ENCODE data around the gene ITGA8.
"Not testable (repeated sequence)": the region's sequence is repeated elsewhere in the genome, so short reads cannot be mapped to it uniquely, and the experiment has no call there.

Gene ITGA8

DNA sequence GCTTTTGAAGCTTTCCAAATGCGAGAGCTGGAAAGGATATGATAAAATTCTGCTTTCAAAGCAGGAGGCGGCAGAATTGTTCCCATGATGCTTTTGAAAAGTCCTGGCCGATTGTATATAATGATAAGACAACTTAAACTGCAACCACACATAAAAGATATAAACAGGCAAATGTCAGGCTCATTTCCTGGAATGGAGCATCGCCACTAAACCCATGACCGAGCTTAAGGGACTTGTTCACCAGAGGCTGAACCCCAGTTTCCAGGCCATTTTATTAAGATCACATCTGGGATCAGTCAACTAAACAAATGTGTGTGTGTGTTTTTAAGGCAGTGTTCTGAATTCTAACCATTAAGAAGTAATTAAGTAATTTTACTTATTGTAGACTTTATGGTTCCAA lies 131.6 kb downstream of the ITGA8 start:
- no peak overlapping the region for H3K9ac ChIP-seq (ENCODE audit: low read length)
- no peaks in the 10 kb centered on the region for H3K36me3 ChIP-seq (ENCODE audit: control insufficient read depth, insufficient read depth, low read length)
- H3K4me1 ChIP-seq (ENCODE audit: control insufficient read depth, insufficient read depth, low read length) = no peaks in the 10 kb centered on the region
- H3K4me3 ChIP-seq (ENCODE audit: low read length) = no peak overlapping the region
- H3K27ac ChIP-seq (ENCODE audit: low read depth, low read length) = no peak overlapping the region
- no peaks in the 10 kb centered on the region for H3K27me3 ChIP-seq (ENCODE audit: control insufficient read depth, insufficient read depth, low read length)

DNA sequence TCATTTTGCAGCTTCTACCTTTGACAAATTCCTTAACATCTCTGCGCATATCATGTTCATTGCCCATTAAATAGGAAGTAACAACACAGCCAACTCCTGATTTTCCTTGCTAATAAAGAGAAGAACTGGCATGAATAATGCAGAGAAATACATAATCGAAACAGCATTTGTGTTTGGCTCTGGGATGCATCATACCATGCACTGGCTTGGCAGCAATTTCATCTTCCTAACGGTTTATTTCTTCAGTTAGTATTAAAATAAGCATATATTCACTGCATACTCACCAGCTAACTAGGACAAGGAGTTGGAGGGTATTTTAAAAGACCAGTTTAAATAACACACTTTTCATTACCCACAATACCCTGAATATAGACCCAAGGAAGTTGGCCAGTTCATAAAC lies 132.5 kb downstream of the ITGA8 start:
- H3K4me1 ChIP-seq (ENCODE audit: control insufficient read depth, insufficient read depth, low read length) = no peaks in the 10 kb centered on the region
- no peak overlapping the region for H3K4me3 ChIP-seq (ENCODE audit: low read length)
- H3K36me3 ChIP-seq (ENCODE audit: control insufficient read depth, insufficient read depth, low read length) = no peaks in the 10 kb centered on the region
- no peak overlapping the region for H3K9ac ChIP-seq (ENCODE audit: low read length)
- no peaks in the 10 kb centered on the region for H3K27me3 ChIP-seq (ENCODE audit: control insufficient read depth, insufficient read depth, low read length)
- no peak overlapping the region for H3K27ac ChIP-seq (ENCODE audit: low read depth, low read length)

DNA sequence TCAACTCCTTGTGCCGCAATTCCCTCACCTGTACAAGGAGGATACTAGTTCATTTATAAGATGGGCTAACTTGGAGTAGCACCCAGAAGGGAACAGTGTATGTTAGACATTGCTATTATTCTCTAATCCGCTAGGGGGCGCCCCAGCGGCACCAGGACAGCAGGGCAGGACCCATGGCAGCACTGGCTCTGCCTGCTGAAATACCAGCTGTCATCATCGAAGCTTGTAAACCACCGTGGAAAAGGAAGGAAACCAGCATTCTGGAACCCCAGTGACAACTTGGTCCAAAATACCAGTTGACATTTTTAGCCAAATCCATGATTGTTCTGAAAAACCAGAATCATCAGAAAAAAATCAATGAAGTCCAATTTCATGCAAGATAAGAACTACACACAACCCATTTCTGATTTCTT lies 134.4 kb downstream of the ITGA8 start:
- H3K27me3 ChIP-seq (ENCODE audit: control insufficient read depth, insufficient read depth, low read length) = no peaks in the 10 kb centered on the region
- H3K9ac ChIP-seq (ENCODE audit: low read length) = no peak overlapping the region
- H3K4me1 ChIP-seq (ENCODE audit: control insufficient read depth, insufficient read depth, low read length) = no peaks in the 10 kb centered on the region
- H3K4me3 ChIP-seq (ENCODE audit: low read length) = no peak overlapping the region
- no peak overlapping the region for H3K27ac ChIP-seq (ENCODE audit: low read depth, low read length)
- H3K36me3 ChIP-seq (ENCODE audit: control insufficient read depth, insufficient read depth, low read length) = no peaks in the 10 kb centered on the region

DNA sequence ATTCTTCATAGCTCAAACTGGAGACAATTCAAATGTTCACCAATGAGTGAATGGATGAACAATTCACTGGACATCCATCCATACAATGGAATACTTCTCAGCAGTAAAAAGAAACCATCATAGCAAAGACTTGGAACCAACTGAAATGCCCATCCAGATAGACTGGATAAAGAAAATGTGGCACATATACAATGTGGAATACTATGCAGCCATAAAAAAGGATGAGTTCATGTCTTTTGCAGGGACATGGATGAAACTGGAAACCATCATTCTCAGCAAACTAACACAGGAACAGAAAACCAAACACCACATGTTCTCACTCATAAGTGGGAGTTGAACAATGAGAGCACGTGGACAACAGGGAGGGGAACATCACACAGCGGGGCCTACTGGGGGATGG lies 136.8 kb downstream of the ITGA8 start:
- H3K36me3 ChIP-seq (ENCODE audit: control insufficient read depth, insufficient read depth, low read length); H3K4me3 ChIP-seq (ENCODE audit: low read length); H3K27me3 ChIP-seq (ENCODE audit: control insufficient read depth, insufficient read depth, low read length); H3K27ac ChIP-seq (ENCODE audit: low read depth, low read length); H3K4me1 ChIP-seq (ENCODE audit: control insufficient read depth, insufficient read depth, low read length); H3K9ac ChIP-seq (ENCODE audit: low read length): not testable (repeated sequence)

DNA sequence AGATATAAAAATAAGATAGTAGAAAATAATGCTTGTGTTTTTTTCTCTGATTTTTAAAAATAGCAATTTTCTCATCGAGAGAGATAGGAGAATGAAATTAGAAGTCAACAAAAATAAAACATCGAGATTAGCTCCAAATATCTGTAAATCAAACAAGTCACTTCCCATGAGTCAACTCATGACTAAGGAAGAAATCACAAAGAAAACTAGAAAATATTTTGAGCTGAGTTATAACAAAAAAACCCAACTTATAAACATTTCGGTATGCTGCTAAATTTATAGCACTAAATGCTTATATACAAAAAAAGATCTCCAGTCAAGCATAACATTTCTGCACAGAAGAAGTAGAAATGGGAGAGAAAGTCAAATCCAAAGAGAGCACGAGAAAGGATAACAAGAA lies 140.1 kb downstream of the ITGA8 start:
- Histone ChIP-seq H3K27me3 (ENCODE audit: control insufficient read depth, insufficient read depth, low read length) (no peaks in the 10 kb centered on the region), H3K4me1 (ENCODE audit: control insufficient read depth, insufficient read depth, low read length) (no peaks in the 10 kb centered on the region), H3K9ac (ENCODE audit: low read length) (no peak overlapping the region), H3K27ac (ENCODE audit: low read depth, low read length) (no peak overlapping the region), H3K4me3 (ENCODE audit: low read length) (no peak overlapping the region), H3K36me3 (ENCODE audit: control insufficient read depth, insufficient read depth, low read length) (no peaks in the 10 kb centered on the region)

DNA sequence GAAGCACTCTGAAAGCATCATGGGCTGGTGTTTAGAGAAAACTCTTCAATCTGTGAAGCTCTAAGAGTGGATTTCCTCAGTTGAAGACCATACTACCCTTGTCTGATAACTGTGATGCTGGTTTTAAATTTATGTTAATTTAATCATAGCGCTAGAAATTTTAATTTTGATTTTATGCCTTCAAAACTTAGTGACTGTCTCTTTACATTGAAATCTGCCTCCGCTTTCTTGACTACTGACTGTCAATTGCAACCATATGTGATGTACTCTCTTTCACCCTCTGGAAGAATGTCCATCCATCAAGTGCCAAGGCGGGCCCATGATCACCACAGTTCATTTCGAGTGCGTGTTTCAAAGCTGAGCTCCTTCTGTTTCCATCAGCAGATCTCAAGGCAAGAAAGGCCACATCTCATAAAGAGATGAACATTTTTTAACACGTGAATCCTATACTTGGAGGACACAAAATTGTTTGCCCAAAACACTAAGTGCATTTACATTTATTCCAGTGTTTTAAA lies 147.1 kb downstream of the ITGA8 start:
- Histone ChIP-seq H3K27ac (ENCODE audit: low read depth, low read length) (no peak overlapping the region), H3K4me3 (ENCODE audit: low read length) (no peak overlapping the region), H3K4me1 (ENCODE audit: control insufficient read depth, insufficient read depth, low read length) (peaks cover 6% of the 10 kb centered on the region), H3K9ac (ENCODE audit: low read length) (no peak overlapping the region), H3K36me3 (ENCODE audit: control insufficient read depth, insufficient read depth, low read length) (no peaks in the 10 kb centered on the region), H3K27me3 (ENCODE audit: control insufficient read depth, insufficient read depth, low read length) (no peaks in the 10 kb centered on the region)

DNA sequence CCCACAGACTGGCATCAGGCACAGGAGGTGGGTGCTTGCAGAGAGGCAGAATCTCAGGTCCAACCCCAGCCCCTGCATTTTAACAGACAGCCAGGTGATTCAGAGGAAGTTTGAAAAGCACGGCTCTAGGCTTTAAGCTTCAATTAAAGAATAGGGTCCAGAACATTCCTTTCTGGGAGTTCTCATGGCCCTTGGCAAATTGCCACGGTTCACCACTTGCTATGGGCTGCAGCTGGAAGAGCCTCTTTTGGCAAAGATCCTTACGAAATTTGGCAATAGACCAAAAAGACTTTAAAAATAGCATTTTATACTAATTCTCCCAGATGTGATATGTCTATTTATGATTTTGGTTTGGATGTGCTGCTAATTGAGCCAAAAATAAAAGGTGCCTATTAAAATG lies 148.1 kb downstream of the ITGA8 start:
- Histone ChIP-seq H3K4me3 (ENCODE audit: low read length) (no peak overlapping the region), H3K27ac (ENCODE audit: low read depth, low read length) (no peak overlapping the region), H3K36me3 (ENCODE audit: control insufficient read depth, insufficient read depth, low read length) (no peaks in the 10 kb centered on the region), H3K9ac (ENCODE audit: low read length) (no peak overlapping the region), H3K27me3 (ENCODE audit: control insufficient read depth, insufficient read depth, low read length) (no peaks in the 10 kb centered on the region), H3K4me1 (ENCODE audit: control insufficient read depth, insufficient read depth, low read length) (peaks cover 6% of the 10 kb centered on the region)

DNA sequence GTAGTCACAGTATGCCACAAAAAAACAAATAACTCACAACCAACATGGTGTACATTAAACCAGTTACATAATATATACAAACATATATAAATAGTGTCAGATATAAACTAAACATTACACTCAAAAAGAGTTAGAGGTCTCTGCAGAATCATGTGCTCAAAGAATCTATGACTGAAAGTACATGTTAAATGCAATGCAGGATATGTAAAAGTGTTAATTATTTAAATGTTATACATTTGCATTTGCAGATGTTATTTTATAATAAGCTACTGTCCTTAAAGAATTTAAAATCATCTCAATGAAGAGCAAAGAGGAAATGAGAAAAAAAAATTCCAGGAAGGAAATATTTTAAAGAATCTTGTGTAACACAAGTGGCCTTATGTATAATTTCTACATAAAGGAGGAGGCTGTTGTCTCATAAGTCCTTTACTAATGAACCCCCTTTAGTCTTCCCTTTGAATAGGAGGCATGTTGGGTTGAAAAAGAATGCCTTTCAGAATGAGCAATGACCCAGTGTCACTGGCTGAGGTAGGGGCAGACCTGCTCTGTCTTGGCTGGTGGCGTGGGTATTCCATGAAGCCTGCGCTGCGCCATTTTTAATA lies 148.9 kb downstream of the ITGA8 start:
- peaks cover 6% of the 10 kb centered on the region for H3K4me1 ChIP-seq (ENCODE audit: control insufficient read depth, insufficient read depth, low read length)
- no peak overlapping the region for H3K27ac ChIP-seq (ENCODE audit: low read depth, low read length)
- H3K36me3 ChIP-seq (ENCODE audit: control insufficient read depth, insufficient read depth, low read length) = no peaks in the 10 kb centered on the region
- no peaks in the 10 kb centered on the region for H3K27me3 ChIP-seq (ENCODE audit: control insufficient read depth, insufficient read depth, low read length)
- H3K4me3 ChIP-seq (ENCODE audit: low read length) = no peak overlapping the region
- no peak overlapping the region for H3K9ac ChIP-seq (ENCODE audit: low read length)

DNA sequence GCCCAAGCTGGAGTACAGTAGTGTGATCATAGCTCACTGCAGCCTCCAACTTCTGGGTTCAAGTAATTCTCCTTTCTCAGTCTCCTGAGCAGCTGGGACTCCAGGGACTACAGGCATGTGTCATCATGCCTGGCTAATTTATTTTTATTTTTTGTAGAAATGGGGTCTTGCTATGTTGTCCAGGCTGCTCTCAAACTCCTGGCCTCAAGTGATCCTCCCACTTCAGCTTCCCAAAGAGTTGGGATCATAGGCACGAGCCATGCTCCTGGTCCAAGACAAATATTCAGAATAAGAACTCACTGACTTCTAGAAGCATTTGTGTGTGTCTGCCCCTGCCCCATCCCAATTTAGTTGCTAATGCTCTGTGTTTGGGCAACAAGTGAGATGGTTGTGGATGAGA lies 151.8 kb downstream of the ITGA8 start:
- no peaks in the 10 kb centered on the region for H3K36me3 ChIP-seq (ENCODE audit: control insufficient read depth, insufficient read depth, low read length)
- H3K27me3 ChIP-seq (ENCODE audit: control insufficient read depth, insufficient read depth, low read length) = no peaks in the 10 kb centered on the region
- no peak overlapping the region for H3K4me3 ChIP-seq (ENCODE audit: low read length)
- H3K4me1 ChIP-seq (ENCODE audit: control insufficient read depth, insufficient read depth, low read length) = peaks cover 6% of the 10 kb centered on the region
- H3K27ac ChIP-seq (ENCODE audit: low read depth, low read length) = no peak overlapping the region
- H3K9ac ChIP-seq (ENCODE audit: low read length) = no peak overlapping the region

DNA sequence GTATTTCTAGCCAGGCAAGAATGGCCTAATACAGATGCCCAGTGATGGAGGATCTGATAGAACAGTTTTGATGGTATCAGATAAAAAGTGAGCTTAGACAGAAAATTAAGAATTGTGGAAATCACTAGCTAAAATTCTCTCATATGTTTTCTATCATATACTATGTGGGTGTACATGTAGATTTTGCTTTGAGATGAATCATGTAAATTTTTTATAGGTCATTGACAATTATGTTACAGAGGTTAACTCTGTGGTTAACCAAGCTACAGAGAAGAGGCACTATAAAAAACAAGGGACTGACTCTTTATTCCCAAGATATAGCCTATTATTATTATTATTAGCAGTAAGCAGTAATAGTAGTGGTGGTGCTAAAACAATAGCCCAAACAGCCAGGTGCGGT lies 156.5 kb downstream of the ITGA8 start:
- H3K4me3 ChIP-seq (ENCODE audit: low read length) = no peak overlapping the region
- no peaks in the 10 kb centered on the region for H3K36me3 ChIP-seq (ENCODE audit: control insufficient read depth, insufficient read depth, low read length)
- H3K4me1 ChIP-seq (ENCODE audit: control insufficient read depth, insufficient read depth, low read length) = no peaks in the 10 kb centered on the region
- H3K27ac ChIP-seq (ENCODE audit: low read depth, low read length) = no peak overlapping the region
- no peak overlapping the region for H3K9ac ChIP-seq (ENCODE audit: low read length)
- no peaks in the 10 kb centered on the region for H3K27me3 ChIP-seq (ENCODE audit: control insufficient read depth, insufficient read depth, low read length)

DNA sequence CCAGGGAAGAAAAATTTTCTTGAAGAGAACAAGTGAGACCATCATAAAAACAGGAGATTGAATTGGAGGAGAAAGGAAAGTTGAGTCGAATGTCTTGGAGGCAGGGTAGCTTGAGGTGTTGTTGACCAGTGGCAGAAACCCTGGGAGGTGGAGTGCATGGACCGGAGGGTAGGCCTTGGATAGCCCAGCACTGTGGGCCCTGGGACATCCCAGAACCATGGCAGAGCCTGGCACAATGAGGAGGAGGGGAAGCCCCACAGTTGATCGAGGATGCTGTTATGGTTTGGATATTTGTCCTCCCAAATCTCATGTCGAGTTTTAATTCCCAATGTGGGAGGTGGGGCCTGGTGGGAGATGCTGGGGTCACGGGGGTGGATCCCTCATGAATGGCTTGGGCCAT lies 157.1 kb downstream of the ITGA8 start:
- Histone ChIP-seq H3K27ac (ENCODE audit: low read depth, low read length) (no peak overlapping the region), H3K9ac (ENCODE audit: low read length) (no peak overlapping the region), H3K27me3 (ENCODE audit: control insufficient read depth, insufficient read depth, low read length) (no peaks in the 10 kb centered on the region), H3K4me3 (ENCODE audit: low read length) (no peak overlapping the region), H3K36me3 (ENCODE audit: control insufficient read depth, insufficient read depth, low read length) (no peaks in the 10 kb centered on the region), H3K4me1 (ENCODE audit: control insufficient read depth, insufficient read depth, low read length) (no peaks in the 10 kb centered on the region)

DNA sequence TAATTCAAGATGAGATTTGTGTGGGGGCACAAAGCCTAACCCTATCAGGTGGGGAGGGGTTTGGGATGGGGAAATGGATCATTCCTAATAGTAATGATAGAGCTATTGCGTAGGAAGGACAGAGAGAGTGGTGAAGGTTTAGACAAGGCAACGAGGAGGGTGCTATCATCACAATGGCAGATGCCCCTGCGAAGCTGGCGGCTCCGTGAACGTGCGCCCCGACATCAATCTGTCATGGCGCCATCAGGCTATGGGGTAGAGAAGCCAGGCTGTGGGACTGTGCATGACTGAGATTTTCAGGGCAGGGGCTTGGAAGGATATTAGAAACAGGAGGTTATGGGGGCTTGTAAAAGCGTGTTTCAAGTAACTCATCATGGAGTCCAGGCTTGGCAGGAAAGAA lies 157.6 kb downstream of the ITGA8 start:
- no peaks in the 10 kb centered on the region for H3K27me3 ChIP-seq (ENCODE audit: control insufficient read depth, insufficient read depth, low read length)
- H3K4me1 ChIP-seq (ENCODE audit: control insufficient read depth, insufficient read depth, low read length) = no peaks in the 10 kb centered on the region
- no peaks in the 10 kb centered on the region for H3K36me3 ChIP-seq (ENCODE audit: control insufficient read depth, insufficient read depth, low read length)
- no peak overlapping the region for H3K9ac ChIP-seq (ENCODE audit: low read length)
- H3K4me3 ChIP-seq (ENCODE audit: low read length) = no peak overlapping the region
- no peak overlapping the region for H3K27ac ChIP-seq (ENCODE audit: low read depth, low read length)

DNA sequence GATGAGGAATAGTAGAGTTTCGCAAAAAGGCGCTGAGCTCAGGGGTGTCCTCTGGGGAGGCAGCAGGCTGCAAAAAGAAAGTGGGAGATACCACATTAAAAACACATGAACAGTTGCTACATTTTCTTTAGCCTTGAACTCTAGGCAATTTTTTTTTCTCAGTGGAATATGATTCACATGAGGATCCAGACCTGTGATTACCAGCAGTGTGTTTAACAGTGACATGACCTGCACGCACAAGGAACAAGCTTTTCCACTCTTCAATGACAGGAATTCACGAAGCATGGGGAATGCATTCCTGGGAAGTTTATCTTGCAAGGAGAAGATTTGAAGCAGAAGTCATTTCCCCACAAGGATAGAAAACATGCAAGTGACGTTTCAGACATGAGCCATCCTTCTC lies 161.6 kb downstream of the ITGA8 start:
- Histone ChIP-seq H3K9ac (ENCODE audit: low read length) (no peak overlapping the region), H3K36me3 (ENCODE audit: control insufficient read depth, insufficient read depth, low read length) (no peaks in the 10 kb centered on the region), H3K4me3 (ENCODE audit: low read length) (no peak overlapping the region), H3K27ac (ENCODE audit: low read depth, low read length) (no peak overlapping the region), H3K4me1 (ENCODE audit: control insufficient read depth, insufficient read depth, low read length) (no peaks in the 10 kb centered on the region), H3K27me3 (ENCODE audit: control insufficient read depth, insufficient read depth, low read length) (no peaks in the 10 kb centered on the region)
